Upper lobe of right lung (tissue), 1 donor: ENCODE data around the gene ZNF609. TPM values are rescaled to one million over a fixed set of nuclear protein-coding genes. Genes with fewer than 3 reads are reported as not detected.

Experiments
- ATAC-seq: fragments of 200-7000 bp; cut with Tn5 transposase; one replicate; pipeline ENCODE4 v1.9.1; 2020; ENCODE audit warnings: mild to moderate bottlenecking, moderate library complexity
- DNase-seq: peaks from one replicate; pipeline ENCODE4 v3.0.0-alpha.2; 2020
- H3K27ac ChIP-seq: fragments of 200-600 bp; one replicate; pipeline ENCODE4 v1.8.0; 2022
- H3K27me3 ChIP-seq: fragments of 200-600 bp; one replicate; pipeline ENCODE4 v1.8.0; 2022; ENCODE audit warnings: mild to moderate bottlenecking
- H3K36me3 ChIP-seq: fragments of 200-600 bp; one replicate; pipeline ENCODE4 v1.8.0; 2022
- H3K4me1 ChIP-seq: fragments of 200-600 bp; one replicate; pipeline ENCODE4 v1.8.0; 2022
- H3K4me3 ChIP-seq: fragments of 200-600 bp; one replicate; pipeline ENCODE4 v1.8.0; 2022; ENCODE audit warnings: mild to moderate bottlenecking
- H3K9me3 ChIP-seq: fragments of 200-600 bp; one replicate; pipeline ENCODE4 v1.8.0; 2022
- CTCF ChIP-seq: fragments of 200-600 bp; IDR thresholded peaks from one replicate; pipeline ENCODE4 v1.8.0; 2022; ENCODE audit warnings: antibody characterized with exemption
- intact Hi-C: fragments of 100-400 bp; cut with DNase I; formaldehyde crosslinking; loops from one replicate; pipeline ENCODE4 v1.11.0; 2022
- total RNA-seq: library from RNA; stranded (reverse); fragmentation: NEBNext Ultra II Directional; extraction: Animal tissue kit (Norgen Biotek cat#: 25700); gene quantifications from one replicate; pipeline ENCODE4 v1.2.1, GENCODE V29; 2021
- donor health status: DM: no; HTN: yes; CAD: no; lungs with severe emphysema.

Gene ZNF609
- total RNA-seq, 1 donor from 2014 or later = 45.4 TPM

- Histone ChIP-seq H3K4me3 (no peak overlapping the region), H3K27me3 (no peaks in the 10 kb centered on the region), H3K4me1 (peaks cover 6% of the 10 kb centered on the region), H3K36me3 (peaks cover 19% of the 10 kb centered on the region), H3K9me3 (no peaks in the 10 kb centered on the region), H3K27ac (no peak overlapping the region)
- no peak for ATAC-seq
- DNase-seq = no peak
- intact Hi-C loops = no loop called here
- TF ChIP-seq CTCF = no peak
Observed at GRCh38 chr15:64441852-64442251, 18.5 kb upstream of the ZNF609 start.

- ATAC-seq (no peak), DNase-seq (no peak)
- peaks cover 6% of the 10 kb centered on the region for H3K4me1 ChIP-seq
- no peaks in the 10 kb centered on the region for H3K27me3 ChIP-seq
- intact Hi-C loops = no loop called here
- H3K36me3 ChIP-seq = peaks cover 26% of the 10 kb centered on the region
- no peak overlapping the region for H3K27ac ChIP-seq
- TF ChIP-seq CTCF = no peak
- H3K9me3 ChIP-seq = no peaks in the 10 kb centered on the region
- H3K4me3 ChIP-seq = no peak overlapping the region
Observed at GRCh38 chr15:64443016-64443415, 17.4 kb upstream of the ZNF609 start.

- intact Hi-C loops = no loop called here
- Histone ChIP-seq H3K4me1 (peaks cover 6% of the 10 kb centered on the region), H3K36me3 (peaks cover 28% of the 10 kb centered on the region), H3K27ac (no peak overlapping the region), H3K9me3 (no peaks in the 10 kb centered on the region), H3K4me3 (no peak overlapping the region), H3K27me3 (no peaks in the 10 kb centered on the region)
- TF ChIP-seq CTCF = no peak
- DNase-seq (no peak), ATAC-seq (no peak)
Observed at GRCh38 chr15:64443747-64444621, 16.4 kb upstream of the ZNF609 start.

GRCh38 chr15:64444836-64445235, 15.5 kb upstream of the ZNF609 start:
- H3K27ac ChIP-seq = no peak overlapping the region

GRCh38 chr15:64447536-64448315, 12.7 kb upstream of the ZNF609 start:
- Histone ChIP-seq H3K27me3 (no peaks in the 10 kb centered on the region), H3K27ac (no peak overlapping the region), H3K4me3 (no peak overlapping the region), H3K4me1 (peaks cover 6% of the 10 kb centered on the region), H3K9me3 (no peaks in the 10 kb centered on the region), H3K36me3 (peaks cover 28% of the 10 kb centered on the region)
- no peak for TF ChIP-seq CTCF
- no peak for DNase-seq
- ATAC-seq = no peak
- intact Hi-C loops = no loop called here

More at GRCh38 chr15:64444836-64445235, 15.5 kb upstream of the ZNF609 start:
- Histone ChIP-seq H3K4me3 (no peak overlapping the region), H3K9me3 (no peaks in the 10 kb centered on the region), H3K4me1 (peaks cover 6% of the 10 kb centered on the region), H3K27me3 (no peaks in the 10 kb centered on the region), H3K36me3 (peaks cover 28% of the 10 kb centered on the region)
- ATAC-seq = no peak
- intact Hi-C loops = no loop called here
- no peak for DNase-seq
- TF ChIP-seq CTCF = no peak
